Nephron progenitor cell (in vitro differentiated cells): Measurements from ENCODE around the gene ELOVL2.
"Not testable (repeated sequence)": the region's sequence is repeated elsewhere in the genome, so short reads cannot be mapped to it uniquely, and the experiment has no call there.

ENCODE experiments used
- DNase-seq: peaks from one replicate; pipeline ENCODE4 v3.0.0; 2021
- H3K27ac Mint-ChIP-seq: 2 replicates; pipeline ENCODE4 v1.8.0; 2021; ENCODE audit warnings: mild to moderate bottlenecking, moderate library complexity, mixed read lengths
- H3K27me3 Mint-ChIP-seq: 2 replicates; pipeline ENCODE4 v1.8.0; 2021; ENCODE audit warnings: mild to moderate bottlenecking, low read depth, mixed read lengths; ENCODE audit not compliant: poor library complexity
- H3K36me3 Mint-ChIP-seq: 2 replicates; pipeline ENCODE4 v1.8.0; 2021; ENCODE audit warnings: low read depth, mixed read lengths
- H3K4me1 Mint-ChIP-seq: 2 replicates; pipeline ENCODE4 v1.8.0; 2021; ENCODE audit warnings: mixed read lengths
- H3K4me3 Mint-ChIP-seq: 2 replicates; pipeline ENCODE4 v1.8.0; 2021; ENCODE audit warnings: mild to moderate bottlenecking, moderate library complexity, mixed read lengths
- H3K9me3 Mint-ChIP-seq: 2 replicates; pipeline ENCODE4 v1.8.0; 2021; ENCODE audit warnings: mild to moderate bottlenecking, moderate library complexity, mixed read lengths
- TF ChIP-seq, protein P1 (sequence below): fragments of 200-600 bp; sonication (generic); IDR thresholded peaks from 2 replicates; pipeline ENCODE4 v1.5.0; 2021; ENCODE audit warnings: antibody characterized with exemption

Gene ELOVL2

DNA sequence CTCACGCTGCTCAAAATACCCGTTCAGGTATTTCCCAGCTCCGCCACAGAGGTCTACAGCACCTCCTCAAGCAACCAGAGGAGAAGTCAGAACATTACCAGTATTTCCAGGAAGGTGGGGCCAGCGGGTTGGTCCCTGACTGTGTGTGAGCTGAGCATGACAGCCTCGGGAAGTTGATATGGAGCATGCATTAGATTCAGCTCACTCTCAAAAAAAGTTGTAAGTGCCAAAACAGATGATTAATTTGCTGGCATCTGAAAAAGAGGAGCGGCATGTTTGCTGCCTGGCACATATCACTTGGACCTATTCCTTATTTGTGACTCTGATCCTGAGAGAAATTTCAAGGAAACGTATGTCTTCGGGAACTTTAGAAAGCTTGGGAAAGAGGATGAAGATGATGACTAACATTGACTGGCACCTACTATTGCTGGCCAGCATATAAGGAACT lies 32.3 kb downstream of the ELOVL2 start:
- DNase-seq, result peak; percentile 9
- H3K4me3 Mint-ChIP-seq, result no peak overlapping the region
- TF ChIP-seq, protein P1, sequence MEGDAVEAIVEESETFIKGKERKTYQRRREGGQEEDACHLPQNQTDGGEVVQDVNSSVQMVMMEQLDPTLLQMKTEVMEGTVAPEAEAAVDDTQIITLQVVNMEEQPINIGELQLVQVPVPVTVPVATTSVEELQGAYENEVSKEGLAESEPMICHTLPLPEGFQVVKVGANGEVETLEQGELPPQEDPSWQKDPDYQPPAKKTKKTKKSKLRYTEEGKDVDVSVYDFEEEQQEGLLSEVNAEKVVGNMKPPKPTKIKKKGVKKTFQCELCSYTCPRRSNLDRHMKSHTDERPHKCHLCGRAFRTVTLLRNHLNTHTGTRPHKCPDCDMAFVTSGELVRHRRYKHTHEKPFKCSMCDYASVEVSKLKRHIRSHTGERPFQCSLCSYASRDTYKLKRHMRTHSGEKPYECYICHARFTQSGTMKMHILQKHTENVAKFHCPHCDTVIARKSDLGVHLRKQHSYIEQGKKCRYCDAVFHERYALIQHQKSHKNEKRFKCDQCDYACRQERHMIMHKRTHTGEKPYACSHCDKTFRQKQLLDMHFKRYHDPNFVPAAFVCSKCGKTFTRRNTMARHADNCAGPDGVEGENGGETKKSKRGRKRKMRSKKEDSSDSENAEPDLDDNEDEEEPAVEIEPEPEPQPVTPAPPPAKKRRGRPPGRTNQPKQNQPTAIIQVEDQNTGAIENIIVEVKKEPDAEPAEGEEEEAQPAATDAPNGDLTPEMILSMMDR, result no peak
- H3K9me3 Mint-ChIP-seq, result no peaks in the 10 kb centered on the region
- peaks cover 4% of the 10 kb centered on the region for H3K36me3 Mint-ChIP-seq
- peaks cover 58% of the 10 kb centered on the region for H3K4me1 Mint-ChIP-seq
- H3K27ac Mint-ChIP-seq, result no peak overlapping the region
- peaks cover 6% of the 10 kb centered on the region for H3K27me3 Mint-ChIP-seq

DNA sequence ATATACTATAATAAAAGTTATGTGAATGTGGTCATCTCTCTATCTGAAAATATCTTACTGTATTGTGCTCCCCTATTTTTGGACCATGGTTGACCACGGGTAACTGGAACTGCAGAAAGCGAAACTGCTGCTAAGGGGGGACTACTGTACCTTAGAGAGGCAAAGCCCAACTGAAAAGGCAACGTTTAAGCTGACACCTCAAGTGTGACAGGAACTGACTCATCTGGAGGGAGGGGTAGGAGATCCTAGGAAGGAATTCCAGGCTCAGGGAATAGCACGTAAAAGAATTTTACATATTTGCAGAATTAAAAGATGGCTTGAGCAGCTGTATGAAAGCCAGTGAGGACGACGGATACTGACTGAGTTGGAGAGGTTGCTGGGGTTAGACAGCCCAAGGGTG lies 34.8 kb downstream of the ELOVL2 start:
- Mint-ChIP-seq H3K27ac (no peak overlapping the region), H3K9me3 (no peaks in the 10 kb centered on the region), H3K4me3 (no peak overlapping the region), H3K27me3 (peaks cover 3% of the 10 kb centered on the region), H3K36me3 (peaks cover 4% of the 10 kb centered on the region), H3K4me1 (peaks cover 58% of the 10 kb centered on the region)
- no peak for DNase-seq
- TF ChIP-seq, protein P1, result no peak

DNA sequence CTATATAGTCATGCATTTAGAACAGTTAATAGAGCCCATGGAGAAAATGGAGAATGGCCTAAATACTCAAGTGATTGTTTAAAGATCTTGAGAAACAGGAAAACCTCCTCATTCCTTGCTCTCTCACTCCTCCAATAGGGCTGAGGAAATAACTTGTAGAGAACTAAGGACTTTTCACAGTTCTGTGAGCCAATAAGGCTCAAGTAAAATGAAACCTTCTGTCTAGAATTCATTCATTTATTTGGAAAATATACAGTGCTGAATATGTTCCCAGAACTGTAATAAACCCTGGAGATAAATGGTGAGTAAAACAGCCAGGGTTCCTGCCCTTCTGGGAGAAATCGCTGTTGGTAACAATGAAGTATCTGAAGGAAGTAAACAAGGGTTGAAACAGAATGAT lies 35.3 kb downstream of the ELOVL2 start:
- TF ChIP-seq, protein P1, result no peak
- DNase-seq, result no peak
- H3K27me3 Mint-ChIP-seq, result peaks cover 3% of the 10 kb centered on the region
- peaks cover 56% of the 10 kb centered on the region for H3K4me1 Mint-ChIP-seq
- H3K9me3 Mint-ChIP-seq, result no peaks in the 10 kb centered on the region
- no peak overlapping the region for H3K27ac Mint-ChIP-seq
- H3K4me3 Mint-ChIP-seq, result no peak overlapping the region
- peaks cover 4% of the 10 kb centered on the region for H3K36me3 Mint-ChIP-seq

DNA sequence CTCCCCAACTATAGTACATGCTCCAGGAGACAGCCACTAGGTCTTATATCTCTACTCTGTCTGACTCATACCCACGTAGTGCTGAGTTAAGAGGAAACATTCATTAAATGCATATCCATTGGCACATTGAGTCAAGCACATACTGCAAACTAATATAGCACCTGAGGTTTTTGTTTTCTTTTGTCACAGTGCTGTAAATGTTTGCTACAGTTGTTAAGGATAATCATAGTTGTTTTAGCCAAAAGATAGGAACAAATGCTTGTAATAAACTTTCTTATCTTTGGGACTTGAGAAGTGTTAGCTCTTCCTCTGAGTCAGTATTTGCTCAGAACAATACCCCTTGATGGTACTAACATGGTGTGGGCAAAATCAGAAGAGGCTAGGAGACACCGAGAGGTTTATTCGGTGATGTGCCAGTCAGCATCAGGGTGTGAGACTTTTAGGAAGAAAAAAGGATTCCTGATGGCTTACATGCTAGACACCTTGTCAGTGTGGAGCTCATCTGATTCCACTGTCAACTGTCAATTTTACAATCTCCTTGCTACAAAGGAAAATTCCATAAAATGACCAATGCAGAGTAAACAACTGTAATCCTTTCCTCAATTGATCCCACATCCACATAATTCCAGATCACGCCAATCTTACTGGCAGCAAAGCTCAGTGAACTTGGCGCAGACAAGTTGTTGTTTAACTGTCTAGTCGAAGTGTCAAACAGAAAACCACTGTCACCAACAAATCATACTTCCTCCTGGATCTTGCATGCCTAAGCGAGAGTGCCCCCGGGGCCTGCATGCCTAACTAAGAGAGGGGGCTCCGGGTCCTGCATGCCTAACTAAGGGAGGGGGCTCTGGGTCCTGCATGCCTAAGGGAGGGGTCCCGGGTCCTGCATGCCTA lies 36.1 kb downstream of the ELOVL2 start:
- TF ChIP-seq, protein P1, result no peak
- H3K27ac Mint-ChIP-seq, result no peak overlapping the region
- H3K4me3 Mint-ChIP-seq, result no peak overlapping the region
- no peak for DNase-seq
- H3K27me3 Mint-ChIP-seq, result peaks cover 4% of the 10 kb centered on the region
- no peaks in the 10 kb centered on the region for H3K9me3 Mint-ChIP-seq
- H3K4me1 Mint-ChIP-seq, result peaks cover 47% of the 10 kb centered on the region
- H3K36me3 Mint-ChIP-seq, result peaks cover 8% of the 10 kb centered on the region

DNA sequence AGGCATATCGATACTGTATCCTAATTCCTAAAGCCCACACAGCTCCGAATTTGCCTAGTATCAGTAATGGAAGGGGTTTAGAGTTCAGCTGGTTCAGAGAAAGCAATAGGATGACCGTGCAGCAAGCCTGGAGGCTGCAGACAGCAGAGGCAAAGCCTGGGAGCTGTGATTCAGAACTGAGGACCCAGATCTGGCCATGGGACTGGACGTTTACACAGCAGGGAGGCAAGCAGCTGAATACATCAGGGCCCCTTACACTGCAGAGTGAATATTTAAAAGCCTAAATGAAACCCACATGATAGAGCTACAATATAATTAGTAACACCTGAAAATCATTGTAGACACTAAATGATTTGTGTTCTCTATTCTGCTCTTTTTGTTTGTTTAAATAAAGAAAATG lies 38.0 kb downstream of the ELOVL2 start:
- Mint-ChIP-seq H3K4me3 (no peak overlapping the region), H3K27me3 (peaks cover 4% of the 10 kb centered on the region), H3K4me1 (peaks cover 31% of the 10 kb centered on the region), H3K9me3 (no peaks in the 10 kb centered on the region), H3K36me3 (peaks cover 8% of the 10 kb centered on the region), H3K27ac (no peak overlapping the region)
- TF ChIP-seq, protein P1, result no peak
- no peak for DNase-seq

DNA sequence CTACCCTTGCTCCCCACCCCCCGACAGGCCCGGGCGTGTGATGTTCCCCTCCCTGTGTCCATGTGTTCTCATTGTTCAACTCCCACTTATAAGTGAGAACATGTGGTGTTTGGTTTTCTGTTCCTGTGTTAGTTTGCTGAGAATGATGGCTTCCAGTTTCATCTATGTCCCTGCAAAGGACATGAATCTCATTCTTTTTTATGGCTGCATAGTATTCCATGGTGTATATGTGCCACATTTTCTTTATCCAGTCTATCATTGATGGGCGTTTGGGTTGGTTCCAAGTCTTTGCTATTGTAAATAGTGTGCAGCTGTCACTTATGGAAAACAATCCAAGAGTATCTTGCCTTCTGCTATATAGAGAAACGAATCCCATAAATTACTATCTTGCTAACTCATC lies 40.8 kb downstream of the ELOVL2 start:
- not testable (repeated sequence) for H3K27me3 Mint-ChIP-seq, H3K4me3 Mint-ChIP-seq, H3K4me1 Mint-ChIP-seq, H3K27ac Mint-ChIP-seq, H3K9me3 Mint-ChIP-seq, DNase-seq
- peaks cover 11% of the 10 kb centered on the region for H3K36me3 Mint-ChIP-seq
